ENCODE results near the gene YES1. TPM values are rescaled to one million over a fixed set of nuclear protein-coding genes. Genes with fewer than 3 reads are reported as not detected.
"Not testable (repeated sequence)": the region's sequence is repeated elsewhere in the genome, so short reads cannot be mapped to it uniquely, and the experiment has no call there.

Gene YES1
- total RNA-seq, 1 donor from 2014 or later: 37.6 TPM

DNA sequence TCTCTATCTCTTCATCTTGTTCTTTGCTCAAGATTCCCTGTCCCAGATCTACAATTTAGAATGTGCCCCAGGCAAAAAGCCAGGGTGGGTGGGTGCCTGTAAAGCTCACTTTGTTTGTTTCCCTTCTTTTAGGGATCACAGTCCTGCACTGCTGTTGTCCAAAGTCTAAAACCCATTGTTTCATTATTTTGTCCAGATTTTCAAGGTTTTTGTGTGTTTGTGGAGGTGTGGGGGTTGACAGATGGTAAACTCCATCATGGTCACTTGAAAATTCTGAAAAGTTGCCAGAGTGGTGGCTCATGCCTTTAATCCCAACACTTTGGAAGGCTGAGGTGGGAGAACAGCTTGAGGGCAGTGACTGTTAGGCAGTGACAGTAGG is 41.5 kb downstream of the YES1 start:
- H3K9me3 Mint-ChIP-seq (ENCODE audit: unreplicated experiment): no peaks in the 10 kb centered on the region
- H3K27me3 Mint-ChIP-seq (ENCODE audit: unreplicated experiment): no peaks in the 10 kb centered on the region
- H3K4me1 Mint-ChIP-seq (ENCODE audit: unreplicated experiment): peaks cover 7% of the 10 kb centered on the region
- no peak for DNase-seq (ENCODE audit: extremely low spot score, unreplicated experiment)
- peaks cover 5% of the 10 kb centered on the region for H3K36me3 Mint-ChIP-seq (ENCODE audit: unreplicated experiment)
- no peak overlapping the region for H3K4me3 Mint-ChIP-seq (ENCODE audit: unreplicated experiment)
- TF ChIP-seq, protein P1, sequence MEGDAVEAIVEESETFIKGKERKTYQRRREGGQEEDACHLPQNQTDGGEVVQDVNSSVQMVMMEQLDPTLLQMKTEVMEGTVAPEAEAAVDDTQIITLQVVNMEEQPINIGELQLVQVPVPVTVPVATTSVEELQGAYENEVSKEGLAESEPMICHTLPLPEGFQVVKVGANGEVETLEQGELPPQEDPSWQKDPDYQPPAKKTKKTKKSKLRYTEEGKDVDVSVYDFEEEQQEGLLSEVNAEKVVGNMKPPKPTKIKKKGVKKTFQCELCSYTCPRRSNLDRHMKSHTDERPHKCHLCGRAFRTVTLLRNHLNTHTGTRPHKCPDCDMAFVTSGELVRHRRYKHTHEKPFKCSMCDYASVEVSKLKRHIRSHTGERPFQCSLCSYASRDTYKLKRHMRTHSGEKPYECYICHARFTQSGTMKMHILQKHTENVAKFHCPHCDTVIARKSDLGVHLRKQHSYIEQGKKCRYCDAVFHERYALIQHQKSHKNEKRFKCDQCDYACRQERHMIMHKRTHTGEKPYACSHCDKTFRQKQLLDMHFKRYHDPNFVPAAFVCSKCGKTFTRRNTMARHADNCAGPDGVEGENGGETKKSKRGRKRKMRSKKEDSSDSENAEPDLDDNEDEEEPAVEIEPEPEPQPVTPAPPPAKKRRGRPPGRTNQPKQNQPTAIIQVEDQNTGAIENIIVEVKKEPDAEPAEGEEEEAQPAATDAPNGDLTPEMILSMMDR (IDR thresholded peaks at IDR 0.05): no peak
- no peak overlapping the region for H3K27ac Mint-ChIP-seq (ENCODE audit: unreplicated experiment)

GRCh38 chr18:767961-768360 is 44.1 kb downstream of the YES1 start:
- TF ChIP-seq, protein P1 (IDR thresholded peaks at IDR 0.05): no peak
- Mint-ChIP-seq H3K27ac (ENCODE audit: unreplicated experiment) (no peak overlapping the region), H3K36me3 (ENCODE audit: unreplicated experiment) (peaks cover 4% of the 10 kb centered on the region)

DNA sequence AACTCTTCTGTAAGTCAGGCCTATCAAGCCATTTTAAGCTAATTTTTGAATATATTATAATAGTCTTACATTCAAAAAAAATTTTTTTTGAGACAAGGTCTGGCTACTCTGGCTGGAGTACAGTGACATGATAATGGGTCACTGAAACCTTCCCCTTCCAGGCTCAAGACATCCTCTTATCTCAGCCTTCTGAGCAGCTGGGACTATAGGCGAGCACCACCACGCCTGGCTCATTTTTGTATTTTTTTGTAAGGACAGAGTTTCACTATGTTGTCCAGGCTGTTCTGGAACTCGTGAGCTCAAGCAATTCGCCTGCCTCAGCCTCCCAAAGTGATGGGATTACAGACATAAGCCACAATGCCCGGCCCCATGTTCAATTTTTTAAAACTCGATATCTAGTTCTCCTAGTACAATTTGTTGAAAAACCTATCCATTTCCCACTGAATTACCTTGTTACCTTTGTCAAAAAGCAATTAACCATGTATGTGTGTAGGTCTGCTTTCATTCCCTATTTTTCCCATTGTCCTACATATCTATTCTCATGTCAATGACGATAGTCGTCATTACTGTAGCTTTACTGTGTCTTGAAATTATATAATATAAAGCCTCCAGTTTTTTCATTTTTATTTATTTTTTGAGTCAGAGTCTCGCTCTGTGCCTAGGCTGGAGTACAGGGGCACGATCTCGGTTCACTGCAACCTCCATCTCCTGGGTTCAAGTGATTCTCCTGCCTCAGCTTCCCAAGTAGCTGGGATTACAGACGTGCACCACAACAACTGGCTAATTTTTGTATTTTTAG is 44.8 kb downstream of the YES1 start:
- H3K4me1 Mint-ChIP-seq (ENCODE audit: unreplicated experiment): peaks cover 12% of the 10 kb centered on the region
- DNase-seq (ENCODE audit: extremely low spot score, unreplicated experiment): no peak
- no peak overlapping the region for H3K4me3 Mint-ChIP-seq (ENCODE audit: unreplicated experiment)
- H3K9me3 Mint-ChIP-seq (ENCODE audit: unreplicated experiment): peaks cover 3% of the 10 kb centered on the region
- H3K27ac Mint-ChIP-seq (ENCODE audit: unreplicated experiment): no peak overlapping the region
- TF ChIP-seq, protein P1 (IDR thresholded peaks at IDR 0.05): no peak
- no peaks in the 10 kb centered on the region for H3K27me3 Mint-ChIP-seq (ENCODE audit: unreplicated experiment)
- H3K36me3 Mint-ChIP-seq (ENCODE audit: unreplicated experiment): peaks cover 2% of the 10 kb centered on the region

More at GRCh38 chr18:767961-768360, 44.1 kb downstream of the YES1 start:
- Mint-ChIP-seq H3K4me3 (ENCODE audit: unreplicated experiment) (no peak overlapping the region), H3K27me3 (ENCODE audit: unreplicated experiment) (no peaks in the 10 kb centered on the region), H3K4me1 (ENCODE audit: unreplicated experiment) (peaks cover 10% of the 10 kb centered on the region), H3K9me3 (ENCODE audit: unreplicated experiment) (peaks cover 3% of the 10 kb centered on the region)
- DNase-seq (ENCODE audit: extremely low spot score, unreplicated experiment): no peak

DNA sequence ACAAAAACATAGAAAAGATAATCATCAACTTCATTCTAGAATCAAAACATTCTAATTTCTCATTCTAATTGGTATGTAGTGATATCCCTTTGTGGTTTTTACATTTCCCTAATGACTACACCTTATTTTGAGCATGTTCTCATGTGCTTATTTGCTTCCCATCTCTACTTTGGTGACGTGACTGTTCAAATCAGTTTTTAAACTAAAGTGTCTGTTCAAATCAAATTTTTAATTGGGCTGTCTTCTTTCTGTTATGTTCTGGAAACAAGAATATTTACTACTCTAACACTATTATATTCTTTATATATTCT is 45.5 kb downstream of the YES1 start:
- H3K27me3 Mint-ChIP-seq (ENCODE audit: unreplicated experiment): no peaks in the 10 kb centered on the region
- no peak overlapping the region for H3K4me3 Mint-ChIP-seq (ENCODE audit: unreplicated experiment)
- TF ChIP-seq, protein P1 (IDR thresholded peaks at IDR 0.05): no peak
- peaks cover 12% of the 10 kb centered on the region for H3K4me1 Mint-ChIP-seq (ENCODE audit: unreplicated experiment)
- peaks cover 2% of the 10 kb centered on the region for H3K36me3 Mint-ChIP-seq (ENCODE audit: unreplicated experiment)
- no peak overlapping the region for H3K27ac Mint-ChIP-seq (ENCODE audit: unreplicated experiment)
- peaks cover 3% of the 10 kb centered on the region for H3K9me3 Mint-ChIP-seq (ENCODE audit: unreplicated experiment)
- DNase-seq (ENCODE audit: extremely low spot score, unreplicated experiment): no peak

GRCh38 chr18:765764-766549 is 46.1 kb downstream of the YES1 start:
- Mint-ChIP-seq H3K27me3 (ENCODE audit: unreplicated experiment) (no peaks in the 10 kb centered on the region), H3K4me1 (ENCODE audit: unreplicated experiment) (peaks cover 12% of the 10 kb centered on the region), H3K4me3 (ENCODE audit: unreplicated experiment) (no peak overlapping the region), H3K9me3 (ENCODE audit: unreplicated experiment) (peaks cover 3% of the 10 kb centered on the region), H3K36me3 (ENCODE audit: unreplicated experiment) (peaks cover 2% of the 10 kb centered on the region), H3K27ac (ENCODE audit: unreplicated experiment) (no peak overlapping the region)
- TF ChIP-seq, protein P1 (IDR thresholded peaks at IDR 0.05): no peak
- DNase-seq (ENCODE audit: extremely low spot score, unreplicated experiment): no peak

DNA sequence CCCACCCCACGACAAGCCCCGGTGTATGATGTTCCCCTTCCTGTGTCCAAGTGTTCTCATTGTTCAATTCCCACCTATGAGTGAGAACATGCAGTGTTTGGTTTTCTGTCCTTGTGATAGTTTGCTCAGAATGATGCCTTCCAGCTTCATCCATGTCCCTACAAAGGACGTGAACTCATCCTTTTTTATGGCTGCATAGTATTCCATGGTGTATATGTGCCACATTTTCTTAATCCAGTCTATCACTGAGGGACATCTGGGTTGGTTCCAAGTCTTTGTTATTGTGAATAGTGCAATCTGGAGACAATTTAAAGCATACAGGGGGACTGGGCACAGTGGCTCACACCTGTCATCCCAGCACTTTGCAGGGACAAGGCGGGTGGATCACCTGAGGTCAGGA is 52.2 kb downstream of the YES1 start:
- not testable (repeated sequence) for H3K4me1 Mint-ChIP-seq (ENCODE audit: unreplicated experiment)

More for the DNA sequence above, 52.2 kb downstream of the YES1 start:
- not testable (repeated sequence) for H3K36me3 Mint-ChIP-seq (ENCODE audit: unreplicated experiment); H3K4me3 Mint-ChIP-seq (ENCODE audit: unreplicated experiment); H3K9me3 Mint-ChIP-seq (ENCODE audit: unreplicated experiment); DNase-seq (ENCODE audit: extremely low spot score, unreplicated experiment); H3K27ac Mint-ChIP-seq (ENCODE audit: unreplicated experiment); H3K27me3 Mint-ChIP-seq (ENCODE audit: unreplicated experiment)

All from osteocyte (in vitro differentiated cells).